Stimulated activated naive CD4-positive, alpha-beta T cell (primary cell): ENCODE measurements around the gene C1S.
A peak's percentile ranks its signal among the peaks of the same experiment; 100 is the strongest.
"Not testable (repeated sequence)": the region's sequence is repeated elsewhere in the genome, so short reads cannot be mapped to it uniquely, and the experiment has no call there.

Experiments used
- DNase-seq, 6 experiments: peaks; one replicate each; lab custom pipeline; 2025; lab: John Stamatoyannopoulos, UW

The C1S gene

GRCh38 chr12:7060353-7060954 is at the start of gene C1S:
Gene C1S, plus strand, starts transcription at chr12:7060718. Its CDS starts 1,195 bp downstream, at chr12:7061913.
- no peak for DNase-seq

GRCh38 chr12:7011398-7011797 is 49.1 kb upstream of the C1S start:
- not testable (repeated sequence) for DNase-seq

GRCh38 chr12:7012024-7012607 is 48.4 kb upstream of the C1S start:
- DNase-seq: no peak

GRCh38 chr12:7013101-7013500 is 47.4 kb upstream of the C1S start:
- DNase-seq: no peak

- no peak for DNase-seq
Measured at GRCh38 chr12:7015555-7016370, 44.8 kb upstream of the C1S start.

GRCh38 chr12:7016958-7017571 is 43.5 kb upstream of the C1S start:
- DNase-seq: no peak

- peak in 1 of 6 experiments; percentile 23 for DNase-seq
Measured at GRCh38 chr12:7017870-7018349, 42.6 kb upstream of the C1S start.

GRCh38 chr12:7018350-7019042 is 42.0 kb upstream of the C1S start, which contains the start of gene LPCAT3:
Gene LPCAT3, minus strand, starts transcription at chr12:7018476. Its CDS starts 52 bp downstream, at chr12:7018424.
- DNase-seq: peak; percentile 95 to 99 (median 98)

- no peak for DNase-seq
Measured at GRCh38 chr12:7019043-7019569, 41.4 kb upstream of the C1S start.

- no peak for DNase-seq
Measured at GRCh38 chr12:7021956-7022355, 38.6 kb upstream of the C1S start.

- no peak for DNase-seq
Measured at GRCh38 chr12:7023114-7023513, 37.4 kb upstream of the C1S start.

- no peak for DNase-seq
Measured at GRCh38 chr12:7026854-7027253, 33.7 kb upstream of the C1S start.

GRCh38 chr12:7031306-7031705 is 29.2 kb upstream of the C1S start:
- DNase-seq: no peak

- no peak for DNase-seq
Measured at GRCh38 chr12:7032990-7033389, 27.5 kb upstream of the C1S start.

- no peak for DNase-seq
Measured at GRCh38 chr12:7034464-7034863, 26.1 kb upstream of the C1S start.

- no peak for DNase-seq
Measured at GRCh38 chr12:7035463-7035862, 25.1 kb upstream of the C1S start.

GRCh38 chr12:7037411-7037810 is 23.1 kb upstream of the C1S start:
- DNase-seq: not testable (repeated sequence)

GRCh38 chr12:7038591-7038990 is 21.9 kb upstream of the C1S start:
- no peak for DNase-seq

GRCh38 chr12:7039403-7039802 is 21.1 kb upstream of the C1S start:
- DNase-seq: no peak

GRCh38 chr12:7042842-7043241 is 17.7 kb upstream of the C1S start:
- DNase-seq: peak in 2 of 6 experiments; percentile 2 to 11

GRCh38 chr12:7045913-7046312 is 14.6 kb upstream of the C1S start:
- no peak for DNase-seq
